Astrocyte of the spinal cord (primary cell): Measurements from ENCODE around the gene OR56A3.

ENCODE experiments used
- DNase-seq: peaks from one replicate; pipeline ENCODE4 v3.0.0; 2011; ENCODE audit warnings: low read depth, low spot score
- H3K4me3 ChIP-seq: 2 replicates; pipeline ENCODE4 v1.5.1; 2011; ENCODE audit warnings: low read depth, mild to moderate bottlenecking, low read length, moderate library complexity
- CTCF ChIP-seq: IDR thresholded peaks from 2 replicates; pipeline ENCODE4 v1.5.1; 2012; ENCODE audit warnings: low read depth, mild to moderate bottlenecking, low read length, inconsistent platforms
- in situ Hi-C: cut with HindIII; loops from 2 replicates; pipeline ENCODE4 v1.10.0; 2017; ENCODE audit warnings: low sequenced_read_pairs

OR56A3 gene

GRCh38 chr11:5941951-5942350 lies at the start of gene OR56A3:
Gene OR56A3 (plus strand): TSS chr11:5942251. CDS start chr11:5947347, 5,096 bp downstream.
- in situ Hi-C loops: no loop called here

DNA sequence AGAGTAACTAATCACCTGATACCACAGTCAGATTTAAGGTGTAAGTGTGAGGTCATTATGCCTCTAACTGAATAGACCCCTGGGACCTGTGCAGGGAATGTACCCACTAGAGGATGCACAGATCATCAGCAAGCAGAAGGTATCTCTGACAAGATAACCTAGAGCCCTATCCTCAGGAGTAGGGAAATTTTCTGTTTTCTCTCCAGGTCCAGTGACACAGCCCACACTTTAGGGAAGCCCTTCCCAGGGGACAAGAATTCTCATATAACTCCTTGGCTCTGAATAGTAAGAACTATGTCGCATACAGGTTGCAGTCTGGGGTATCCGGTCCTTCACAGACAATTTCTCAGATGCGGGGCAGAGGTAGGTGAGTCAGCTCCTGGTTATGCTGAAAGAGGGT lies 49.1 kb upstream of the OR56A3 start, which contains the start of gene OR52E5:
Gene OR52E5 (plus strand): TSS at position 301 of the 400 bp plus-strand sequence. CDS start 7,569 bp downstream, outside the sequence.
- no peak for DNase-seq
- in situ Hi-C loops: no loop called here
- no peak within 1 kb of the TSS for H3K4me3 ChIP-seq
- no peak for TF ChIP-seq CTCF

More at GRCh38 chr11:5941951-5942350, at the start of gene OR56A3:
- no peak for DNase-seq
- TF ChIP-seq CTCF: no peak
- no peak within 1 kb of the TSS for H3K4me3 ChIP-seq

- no peak overlapping the region for H3K4me3 ChIP-seq
- TF ChIP-seq CTCF: no peak
- DNase-seq: no peak
- in situ Hi-C loops: no loop called here
Measured at GRCh38 chr11:5899534-5899933, 42.5 kb upstream of the OR56A3 start.

DNA sequence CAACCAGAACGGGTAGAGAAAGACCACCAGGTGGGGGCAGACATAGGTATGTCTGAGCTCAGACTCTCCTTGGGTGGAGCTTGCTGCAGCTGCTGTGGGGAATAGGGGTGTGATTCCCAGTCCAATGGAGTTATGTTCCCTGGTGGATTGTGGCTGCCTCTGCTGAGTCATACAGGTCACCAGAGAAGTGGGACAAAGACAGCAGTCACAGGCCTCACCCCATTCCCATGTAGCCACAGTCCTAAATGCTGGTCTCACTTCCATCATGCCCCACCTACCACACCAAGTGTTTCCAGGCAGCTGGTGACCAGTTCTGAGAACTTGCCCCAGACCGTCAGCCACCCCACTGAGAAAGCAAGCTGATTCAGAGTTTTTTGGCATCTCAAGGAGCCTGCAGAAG lies 31.5 kb upstream of the OR56A3 start:
- DNase-seq: no peak
- no peak overlapping the region for H3K4me3 ChIP-seq
- in situ Hi-C loops: no loop called here

GRCh38 chr11:5922749-5923426 lies 19.2 kb upstream of the OR56A3 start:
- no peak overlapping the region for H3K4me3 ChIP-seq
- DNase-seq: no peak
- TF ChIP-seq CTCF: no peak
- in situ Hi-C loops: no loop called here

More for the DNA sequence above, 31.5 kb upstream of the OR56A3 start:
- TF ChIP-seq CTCF: no peak

DNA sequence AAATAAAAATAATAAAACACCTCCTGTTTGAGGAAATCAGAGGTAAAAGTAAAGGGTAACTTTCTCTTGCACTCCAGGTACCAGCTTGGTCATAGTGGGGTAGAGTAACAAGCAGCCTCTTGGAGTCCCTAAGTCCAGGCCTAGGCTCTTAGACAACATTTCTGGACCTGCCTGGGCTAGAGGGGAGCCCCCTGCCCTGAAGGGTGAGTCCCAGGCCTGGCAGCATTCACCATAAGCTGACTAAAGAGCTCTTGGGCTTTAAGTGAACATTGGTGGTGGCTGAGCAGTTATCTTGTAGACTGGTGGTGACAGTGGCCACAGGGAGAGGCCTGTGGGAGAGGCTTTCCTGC lies 18.6 kb upstream of the OR56A3 start:
- H3K4me3 ChIP-seq: no peak overlapping the region
- in situ Hi-C loops: no loop called here
- no peak for DNase-seq
- TF ChIP-seq CTCF: no peak
